ENCODE results near the gene KLHDC8A. TPM values are rescaled to one million over a fixed set of nuclear protein-coding genes. Genes with fewer than 3 reads are reported as not detected.

KLHDC8A gene
- total RNA-seq, 1 donor from 2014 or later = not detected

- intact Hi-C loops (cut with micrococcal nuclease) = loop anchor here (1.0 kb wide), 2 partner anchors 33 to 48 kb away; no protein-coding TSS in a partner anchor
Measured at GRCh38 chr1:205321162-205321958, 35.4 kb downstream of the KLHDC8A start, which contains the start of gene NUAK2. Gene NUAK2 (minus strand): TSS chr1:205321745. CDS start chr1:205321628, 117 bp downstream.

DNA sequence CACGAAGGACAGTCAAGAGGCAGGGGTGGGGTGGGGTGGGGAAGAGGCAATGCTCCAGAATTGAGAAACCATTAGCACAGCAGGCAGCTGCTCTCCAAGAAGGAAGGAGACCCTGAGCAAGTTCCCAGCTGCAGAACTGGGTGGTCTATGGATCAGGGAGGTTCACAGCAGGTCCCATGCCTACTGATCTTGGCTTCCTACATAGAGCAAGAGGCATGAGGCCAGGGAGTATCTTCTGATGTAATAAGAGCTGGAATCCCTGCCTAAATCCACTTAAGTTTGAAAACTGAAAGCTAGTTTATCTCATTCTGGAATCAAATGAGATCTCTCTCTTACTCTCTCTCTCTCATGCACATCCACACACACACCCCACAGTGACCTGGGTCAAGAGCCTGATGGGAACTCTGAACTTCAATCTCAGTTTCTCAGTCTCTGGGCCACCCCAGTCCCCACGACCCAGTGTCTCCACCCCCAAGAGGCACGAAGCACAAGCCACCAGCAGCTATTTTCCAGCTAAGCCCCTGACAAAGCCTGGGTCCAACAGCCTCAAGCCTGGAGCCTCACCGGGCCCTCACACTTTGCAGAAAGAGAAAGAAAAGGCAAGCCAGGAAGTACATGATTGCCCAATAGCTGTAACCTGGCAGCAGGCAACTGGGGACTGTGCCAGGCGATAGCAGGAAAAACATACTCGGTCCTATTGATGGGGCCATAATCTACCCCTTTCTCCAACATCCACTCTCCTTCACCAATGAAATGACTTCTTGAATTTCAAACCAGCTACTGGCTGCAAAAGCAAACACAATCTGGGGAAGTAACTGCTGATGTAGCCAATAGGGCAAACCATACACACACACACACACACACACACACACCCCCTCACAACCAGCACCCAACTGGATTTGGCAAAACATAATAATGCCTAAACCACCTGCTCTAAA, 37.4 kb downstream of the KLHDC8A start:
- intact Hi-C loops (cut with micrococcal nuclease) = no loop called here

- intact Hi-C loops (cut with micrococcal nuclease) = no loop called here
Measured at GRCh38 chr1:205318231-205318991, 38.3 kb downstream of the KLHDC8A start.

- intact Hi-C loops (cut with micrococcal nuclease) = no loop called here
Measured at GRCh38 chr1:205317311-205317917, 39.3 kb downstream of the KLHDC8A start.

GRCh38 chr1:205316161-205316566, 40.6 kb downstream of the KLHDC8A start:
- intact Hi-C loops (cut with micrococcal nuclease) = no loop called here

DNA sequence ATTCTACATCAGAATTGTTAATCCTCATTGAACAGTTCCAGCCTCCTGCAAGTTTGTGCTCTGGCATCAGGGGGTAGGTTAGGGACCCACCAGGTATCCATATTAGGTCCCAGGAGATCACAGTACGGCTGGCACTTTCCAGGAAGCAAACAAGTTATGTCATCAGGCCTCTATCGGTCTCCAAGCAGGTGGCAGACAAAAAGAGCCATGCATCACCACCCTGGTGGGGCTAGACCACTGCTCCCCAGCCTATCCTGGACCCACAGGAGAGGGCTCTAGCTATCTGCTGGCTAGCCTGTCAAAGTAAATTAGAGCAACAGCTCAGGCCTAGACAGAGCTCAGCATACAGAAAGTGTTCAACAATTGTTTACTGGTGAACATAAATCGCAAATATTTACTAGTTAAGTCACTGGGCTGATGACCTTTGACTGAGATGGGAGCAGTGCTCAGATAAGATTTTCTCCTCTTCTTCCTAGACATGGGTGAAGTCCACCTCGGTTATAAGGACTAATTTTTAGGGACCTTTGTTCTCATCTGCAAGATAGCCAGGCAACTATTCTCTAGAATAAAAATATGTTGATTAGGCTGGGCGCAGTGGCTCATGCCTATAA, 41.6 kb downstream of the KLHDC8A start:
- intact Hi-C loops (cut with micrococcal nuclease) = no loop called here

DNA sequence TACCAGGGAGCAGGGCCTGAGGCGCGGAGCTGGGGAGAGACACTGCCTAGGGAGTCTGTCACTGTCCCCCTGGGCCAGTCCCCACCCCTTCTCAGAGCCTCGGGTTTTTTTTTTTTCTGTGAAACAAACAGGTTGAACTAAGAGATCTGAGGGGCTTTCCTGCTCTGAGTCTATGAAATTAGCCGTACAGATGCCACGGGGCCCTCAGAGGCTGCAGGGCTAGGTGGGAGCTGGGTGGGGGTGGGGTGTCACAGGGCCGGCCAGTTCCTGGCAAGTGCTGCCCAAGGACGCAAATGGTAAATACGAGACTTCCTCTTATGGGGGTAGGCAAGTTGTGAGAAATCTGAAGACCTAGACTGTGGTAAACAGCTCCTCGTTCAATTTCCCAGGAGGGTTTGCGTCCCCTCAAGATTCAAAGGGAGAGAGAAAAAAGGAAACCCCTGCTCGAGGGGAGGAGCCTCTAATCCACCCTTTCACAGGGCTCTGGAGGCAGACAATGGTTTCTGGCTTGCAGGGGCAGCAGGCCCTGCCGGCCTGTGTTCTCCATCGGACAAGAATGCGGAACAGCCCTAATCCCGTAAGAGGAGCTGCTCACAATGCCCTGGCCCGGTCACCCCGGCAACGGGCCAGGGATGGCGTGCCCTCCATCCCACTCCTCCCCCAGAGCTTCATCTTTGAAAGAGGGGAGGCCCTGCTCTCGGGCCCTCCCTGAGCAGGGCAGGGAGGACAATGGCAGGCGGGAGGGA, 43.0 kb downstream of the KLHDC8A start:
- intact Hi-C loops (cut with micrococcal nuclease) = no loop called here

DNA sequence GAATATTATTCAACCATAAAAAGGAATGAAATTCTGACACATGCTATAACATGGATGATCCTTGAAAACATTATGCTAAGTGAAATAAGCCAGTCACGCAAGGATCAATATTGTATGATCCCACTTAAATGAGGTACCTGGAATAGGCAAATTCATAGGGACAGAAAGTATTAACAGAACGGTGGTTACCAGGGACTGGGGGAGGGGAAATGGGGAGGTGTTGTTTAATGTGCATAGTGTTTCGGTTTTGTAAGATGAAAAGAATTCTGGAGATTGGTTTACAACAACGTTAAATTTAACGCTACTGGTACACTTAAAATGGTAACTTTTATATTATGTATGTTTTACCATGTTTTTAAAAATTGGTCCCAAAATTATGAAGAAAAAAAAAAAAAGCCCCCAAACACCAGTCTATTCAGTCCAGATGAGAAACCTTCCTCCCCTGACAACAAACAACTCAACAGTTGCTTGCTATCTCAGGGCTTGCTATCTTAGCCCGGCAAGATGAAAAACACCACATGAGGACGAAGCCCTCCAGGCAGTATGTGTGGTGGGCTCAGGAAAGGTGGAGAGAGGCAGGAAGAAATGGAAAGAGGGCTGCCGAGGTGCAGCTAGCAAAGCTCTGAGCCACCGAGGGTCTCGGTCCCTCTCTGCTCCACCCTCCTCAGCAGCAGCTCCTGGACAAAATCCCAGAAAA, 43.7 kb downstream of the KLHDC8A start:
- intact Hi-C loops (cut with micrococcal nuclease) = no loop called here

DNA sequence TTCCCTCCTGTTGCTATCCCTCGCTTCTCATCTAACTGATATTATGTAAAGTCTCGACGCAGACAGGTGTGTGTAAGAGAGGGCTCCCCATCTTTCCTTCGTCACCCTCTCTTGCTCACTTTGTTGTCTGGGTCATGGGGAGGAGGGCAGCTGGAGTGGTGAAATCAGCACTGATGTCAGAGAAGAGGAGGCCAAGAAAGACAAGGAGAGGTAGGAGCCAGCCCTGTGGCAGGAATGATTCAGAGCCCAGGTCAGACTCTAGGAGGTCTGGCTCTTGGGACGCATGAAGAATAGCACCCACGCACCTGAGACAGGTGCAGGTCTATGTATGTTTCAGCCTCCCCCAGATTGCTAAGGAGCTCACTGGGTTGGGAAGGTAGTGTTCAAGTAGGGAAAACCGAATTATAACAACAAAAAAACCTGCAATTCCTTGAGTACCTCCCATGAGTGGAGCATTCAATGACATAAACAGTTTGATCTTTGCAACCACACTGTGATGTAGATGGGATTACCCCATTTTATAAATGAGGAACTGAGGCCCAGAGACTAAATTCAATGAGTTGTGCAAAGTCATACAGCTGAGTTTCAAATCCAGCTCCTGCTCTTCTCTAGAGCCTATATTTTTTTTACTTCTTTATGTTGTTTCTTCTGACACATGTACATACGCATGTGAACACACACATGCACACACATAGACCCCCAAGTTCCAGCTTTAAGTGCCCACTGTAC, 45.6 kb downstream of the KLHDC8A start:
- intact Hi-C loops (cut with micrococcal nuclease) = no loop called here

GRCh38 chr1:205309741-205310140, 47.0 kb downstream of the KLHDC8A start:
- intact Hi-C loops (cut with micrococcal nuclease) = no loop called here

- intact Hi-C loops (cut with micrococcal nuclease) = no loop called here
Measured at GRCh38 chr1:205306929-205307566, 49.7 kb downstream of the KLHDC8A start.

DNA sequence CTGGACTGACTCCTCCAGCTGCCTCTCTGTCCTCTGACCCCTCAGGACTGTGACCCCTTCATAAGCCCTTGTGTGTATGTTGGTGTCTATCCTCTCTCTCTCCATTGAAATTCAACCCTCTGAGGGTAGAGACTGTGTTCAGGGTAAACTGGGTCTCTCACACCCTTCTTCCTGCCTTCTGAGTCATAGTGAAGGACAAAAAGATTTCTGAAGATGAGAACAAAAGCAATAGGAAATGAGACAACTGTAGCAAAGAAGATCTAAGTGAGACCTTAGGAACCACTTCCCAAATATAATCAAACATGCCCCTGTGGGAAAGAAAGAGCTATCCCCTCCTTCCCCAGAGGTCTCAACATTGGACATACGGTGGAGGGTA, 52.0 kb downstream of the KLHDC8A start:
- intact Hi-C loops (cut with micrococcal nuclease) = no loop called here

GRCh38 chr1:205304046-205304694, 52.6 kb downstream of the KLHDC8A start:
- intact Hi-C loops (cut with micrococcal nuclease) = no loop called here

- intact Hi-C loops (cut with micrococcal nuclease) = no loop called here
Measured at GRCh38 chr1:205303247-205303888, 53.4 kb downstream of the KLHDC8A start.

- intact Hi-C loops (cut with micrococcal nuclease) = no loop called here
Measured at GRCh38 chr1:205301842-205302588, 54.7 kb downstream of the KLHDC8A start.

DNA sequence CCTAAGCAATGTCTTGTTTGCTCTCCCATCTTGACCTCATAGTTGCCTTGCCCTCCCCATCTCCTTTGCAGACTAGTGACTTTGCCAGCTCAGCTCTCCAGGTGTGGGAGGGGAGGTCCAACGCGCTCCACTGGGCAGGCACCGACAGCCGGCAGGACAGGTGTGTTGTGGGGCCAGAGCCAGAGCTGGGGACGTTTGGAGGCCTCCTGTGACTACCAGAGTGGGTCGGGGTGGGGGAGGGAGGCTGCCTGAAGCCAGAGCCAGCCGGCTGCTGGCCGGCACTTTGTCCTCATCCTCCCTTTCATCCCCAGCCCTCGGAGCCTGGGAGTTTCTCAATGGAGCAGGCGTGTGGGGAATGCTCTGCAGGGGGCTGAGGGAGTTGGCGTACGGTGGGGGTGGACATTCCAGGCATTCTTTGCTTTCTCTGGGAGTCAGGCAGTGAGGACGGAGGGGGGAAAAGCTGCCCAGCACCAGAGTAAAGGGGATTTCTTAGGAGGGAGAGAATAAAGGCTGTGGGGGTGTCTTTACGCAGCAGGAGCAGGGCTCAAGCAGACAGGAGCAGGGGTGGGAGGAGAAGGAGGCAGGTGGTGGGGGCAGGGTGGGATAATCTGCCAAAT, 55.4 kb downstream of the KLHDC8A start:
- intact Hi-C loops (cut with micrococcal nuclease) = no loop called here

All from T-helper 2 cell treated with Interferon-gamma antibody and Interleukin-4, amounts not matched to agents 100 ng/mL and 5 ng/mL, for 36 hours (primary cell).